CD14-positive monocyte (primary cell): ENCODE data around the gene UVRAG. TPM values are rescaled to one million over a fixed set of nuclear protein-coding genes. Genes with fewer than 3 reads are reported as not detected.

Experiments used
- DNase-seq, 3 donors: peaks; one replicate each; pipeline ENCODE4 v3.0.0-alpha.2; 2011 to 2022
- H2AFZ ChIP-seq: 2 replicates; pipeline ENCODE4 v1.6.0; 2012; ENCODE audit warnings: mild to moderate bottlenecking, low read depth, low read length, inconsistent platforms; ENCODE audit not compliant: insufficient read depth, poor library complexity, severe bottlenecking
- H3K27ac ChIP-seq, 2 donors: 1 replicate in 1 of 2; 2 replicates in 1 of 2; pipeline ENCODE4 v1.5.1; 2012 to 2013; ENCODE audit warnings: low read length in 2 of 2, control low read depth in 1 of 2, inconsistent platforms in 1 of 2, low read depth in 1 of 2, mild to moderate bottlenecking in 1 of 2
- H3K27me3 ChIP-seq, 2 donors: one replicate each; pipeline versions ENCODE4 v1.6.0 to v1.6.1; 2011 to 2013; ENCODE audit warnings: low read length in 2 of 2; ENCODE audit not compliant: control insufficient read depth in 2 of 2, insufficient read depth in 2 of 2
- H3K36me3 ChIP-seq, 2 donors: replicated peaks in 1 of 2; 1 replicate in 1 of 2; 2 replicates in 1 of 2; pipeline versions ENCODE4 v1.5.1 to v1.6.1; 2012 to 2013; ENCODE audit warnings: low read length in 2 of 2, control low read depth in 1 of 2, inconsistent platforms in 1 of 2, mild to moderate bottlenecking in 1 of 2; ENCODE audit not compliant: insufficient read depth in 2 of 2, control insufficient read depth in 1 of 2
- H3K4me1 ChIP-seq, 2 donors: 1 replicate in 1 of 2; 2 replicates in 1 of 2; pipeline versions ENCODE4 v1.5.1 to v1.6.1; 2012 to 2013; ENCODE audit warnings: low read length in 2 of 2, control low read depth in 1 of 2, inconsistent platforms in 1 of 2, mild to moderate bottlenecking in 1 of 2, moderate library complexity in 1 of 2; ENCODE audit not compliant: insufficient read depth in 2 of 2, control insufficient read depth in 1 of 2
- H3K4me2 ChIP-seq: replicated peaks from 2 replicates; pipeline ENCODE3; 2012; ENCODE audit warnings: low read length, moderate library complexity, mild to moderate bottlenecking; ENCODE audit not compliant: poor library complexity, severe bottlenecking; ENCODE audit errors: extremely low read depth
- H3K4me3 ChIP-seq, 3 experiments: fragments of 200-600 bp in 1 of 3; sonication (generic) in 1 of 3; replicated peaks in 1 of 3; 1 replicate in 2 of 3; 2 replicates in 1 of 3; pipeline ENCODE4 v1.5.1; 2011 to 2013; ENCODE audit warnings: low read length in 3 of 3, mild to moderate bottlenecking in 3 of 3, control low read depth in 2 of 3, low read depth in 2 of 3, inconsistent platforms in 1 of 3, moderate library complexity in 1 of 3
- H3K79me2 ChIP-seq: 2 replicates; pipeline ENCODE4 v1.6.0; 2012; ENCODE audit warnings: mild to moderate bottlenecking, control low read depth, inconsistent platforms, low read length, moderate library complexity; ENCODE audit not compliant: insufficient read depth
- H3K9ac ChIP-seq: 2 replicates; pipeline ENCODE4 v1.6.0; 2017; ENCODE audit warnings: low read length, mild to moderate bottlenecking; ENCODE audit not compliant: insufficient read depth, poor library complexity, severe bottlenecking
- H3K9me3 ChIP-seq, 2 donors: replicated peaks in 1 of 2; 1 replicate in 1 of 2; 2 replicates in 1 of 2; pipeline versions ENCODE4 v1.5.1 to v1.6.1; 2012 to 2013; ENCODE audit warnings: low read length in 2 of 2, control low read depth in 1 of 2; ENCODE audit not compliant: control insufficient read depth in 1 of 2, insufficient read depth in 1 of 2
- H4K20me1 ChIP-seq: 2 replicates; pipeline ENCODE4 v1.6.0; 2012; ENCODE audit warnings: mild to moderate bottlenecking, low read length, control low read depth, moderate library complexity; ENCODE audit not compliant: insufficient read depth
- H3K27ac Mint-ChIP-seq, 7 donors: one replicate each; pipeline ENCODE4 v1.8.0; 2020; ENCODE audit warnings: mild to moderate bottlenecking in 7 of 7, mixed read lengths in 7 of 7, moderate library complexity in 6 of 7, inconsistent platforms in 2 of 7
- H3K27me3 Mint-ChIP-seq, 3 donors: one replicate each; pipeline ENCODE4 v1.8.0; 2021 to 2022; ENCODE audit warnings: low read depth in 3 of 3, mild to moderate bottlenecking in 3 of 3, mixed read lengths in 3 of 3, moderate library complexity in 3 of 3, inconsistent platforms in 1 of 3
- H3K36me3 Mint-ChIP-seq, 2 donors: one replicate each; pipeline ENCODE4 v1.8.0; 2020; ENCODE audit warnings: mixed read lengths in 2 of 2, inconsistent platforms in 1 of 2, mild to moderate bottlenecking in 1 of 2
- H3K4me1 Mint-ChIP-seq: one replicate; pipeline ENCODE4 v1.8.0; 2020; ENCODE audit warnings: mild to moderate bottlenecking, mixed read lengths
- H3K4me3 Mint-ChIP-seq, 2 donors: one replicate each; pipeline ENCODE4 v1.8.0; 2020; ENCODE audit warnings: mild to moderate bottlenecking in 2 of 2, mixed read lengths in 2 of 2, moderate library complexity in 1 of 2
- H3K9me3 Mint-ChIP-seq, 7 donors: one replicate each; pipeline ENCODE4 v1.8.0; 2020 to 2022; ENCODE audit warnings: mixed read lengths in 7 of 7, mild to moderate bottlenecking in 6 of 7, moderate library complexity in 6 of 7, inconsistent platforms in 2 of 7
- WGBS: methylation state at CpG from one replicate; pipeline ENCODE4 v1.1.5; 2013; ENCODE audit warnings: missing lambda C conversion rate; ENCODE audit not compliant: insufficient coverage; 5-methylcytosine and 5-hydroxymethylcytosine counted together
- intact Hi-C, 2 donors: fragments of 100-400 bp; cut with micrococcal nuclease; formaldehyde crosslinking; loops; one replicate each; pipeline versions ENCODE4 v1.15.0 to v1.15.1; 2023
- polyA plus RNA-seq, 3 donors: library from polyadenylated mRNA; depleted of rRNA in 1 of 3; unstranded in 2 of 3; stranded (reverse) in 1 of 3; fragments of 300-500 nt in 2 of 3; fragments of >200 nt in 1 of 3; fragmentation: Illumina TruSeq in 2 of 3; gene quantifications; 1 replicate in 2 of 3; 2 replicates in 1 of 3; pipeline ENCODE4 v1.2.3, GENCODE V29; 2012 to 2021
- TF ChIP-seq, protein P1 (sequence below): fragments of 200-600 bp; IDR thresholded peaks from one replicate; pipeline ENCODE4 v1.8.0; 2022; ENCODE audit warnings: antibody characterized with exemption, mild to moderate bottlenecking

Gene UVRAG
- polyA plus RNA-seq, 3 donors = 13.7 to 20.5 (median 20.0) TPM

DNA sequence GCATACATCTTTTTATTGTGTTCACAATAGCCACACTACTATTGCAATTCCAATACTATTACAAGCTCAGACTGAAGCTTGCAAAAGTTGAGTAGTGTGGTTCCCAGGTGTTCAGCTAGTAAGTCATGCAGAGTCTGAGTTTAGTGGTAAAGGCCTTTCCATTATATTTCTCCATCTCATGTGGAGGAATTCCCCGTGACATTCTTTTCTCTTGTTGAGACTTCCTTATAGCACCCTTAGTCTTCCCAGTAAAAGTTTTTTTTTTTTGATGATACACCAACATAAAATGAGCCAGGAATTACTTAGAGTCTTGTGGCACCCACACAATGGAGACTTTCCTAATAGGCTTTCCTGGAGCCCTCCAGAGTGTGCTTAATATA lies 110.8 kb downstream of the UVRAG start:
- Histone ChIP-seq H4K20me1 (peaks cover 49% of the 10 kb centered on the region), H3K79me2 (peaks cover 44% of the 10 kb centered on the region), H3K27me3 (no peaks in the 10 kb centered on the region), H3K4me2 (no peak overlapping the region), H3K9me3 (no peaks in the 10 kb centered on the region), H3K36me3 (peaks cover 0 to 20% of the 10 kb centered on the region in 2 donors), H2AFZ (no peak overlapping the region), H3K9ac (no peak overlapping the region), H3K27ac (no peak overlapping the region), H3K4me1 (no peaks in the 10 kb centered on the region), H3K4me3 (no peak overlapping the region)
- peaks cover 0 to 1% (median 0%) of the 10 kb centered on the region in 3 donors for H3K27me3 Mint-ChIP-seq
- TF ChIP-seq, protein P1, sequence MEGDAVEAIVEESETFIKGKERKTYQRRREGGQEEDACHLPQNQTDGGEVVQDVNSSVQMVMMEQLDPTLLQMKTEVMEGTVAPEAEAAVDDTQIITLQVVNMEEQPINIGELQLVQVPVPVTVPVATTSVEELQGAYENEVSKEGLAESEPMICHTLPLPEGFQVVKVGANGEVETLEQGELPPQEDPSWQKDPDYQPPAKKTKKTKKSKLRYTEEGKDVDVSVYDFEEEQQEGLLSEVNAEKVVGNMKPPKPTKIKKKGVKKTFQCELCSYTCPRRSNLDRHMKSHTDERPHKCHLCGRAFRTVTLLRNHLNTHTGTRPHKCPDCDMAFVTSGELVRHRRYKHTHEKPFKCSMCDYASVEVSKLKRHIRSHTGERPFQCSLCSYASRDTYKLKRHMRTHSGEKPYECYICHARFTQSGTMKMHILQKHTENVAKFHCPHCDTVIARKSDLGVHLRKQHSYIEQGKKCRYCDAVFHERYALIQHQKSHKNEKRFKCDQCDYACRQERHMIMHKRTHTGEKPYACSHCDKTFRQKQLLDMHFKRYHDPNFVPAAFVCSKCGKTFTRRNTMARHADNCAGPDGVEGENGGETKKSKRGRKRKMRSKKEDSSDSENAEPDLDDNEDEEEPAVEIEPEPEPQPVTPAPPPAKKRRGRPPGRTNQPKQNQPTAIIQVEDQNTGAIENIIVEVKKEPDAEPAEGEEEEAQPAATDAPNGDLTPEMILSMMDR = no peak
- WGBS = no CpG with 5 or more reads among the region's 1 CpG
- H3K36me3 Mint-ChIP-seq = peaks cover 23 to 24% of the 10 kb centered on the region in 2 donors
- intact Hi-C loops = no loop called here
- H3K9me3 Mint-ChIP-seq = no peaks in the 10 kb centered on the region
- H3K4me3 Mint-ChIP-seq = no peak overlapping the region
- no peak for DNase-seq
- H3K4me1 Mint-ChIP-seq = peaks cover 1% of the 10 kb centered on the region
- H3K27ac Mint-ChIP-seq = no peak overlapping the region

DNA sequence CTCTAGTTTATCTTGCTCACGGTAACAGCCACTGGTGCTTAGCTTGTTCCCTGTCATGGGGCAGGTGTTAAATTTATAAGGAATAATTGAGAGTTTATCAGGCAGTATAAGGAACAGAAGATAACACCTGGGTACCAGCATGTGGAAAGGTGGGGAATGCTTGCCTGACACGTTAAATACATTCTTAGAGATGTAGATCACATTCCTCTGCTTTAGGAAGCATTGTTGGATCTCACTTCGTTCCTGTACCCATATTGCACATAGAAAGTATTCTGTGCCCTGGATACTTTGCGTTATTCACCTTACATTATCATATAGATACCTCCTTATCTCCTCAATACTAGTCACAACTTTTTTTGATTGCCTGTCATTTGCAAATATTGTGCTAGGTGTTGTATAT lies 114.7 kb downstream of the UVRAG start:
- Mint-ChIP-seq H3K4me1 (peaks cover 13% of the 10 kb centered on the region), H3K27me3 (peaks cover 0 to 4% (median 0%) of the 10 kb centered on the region in 3 donors), H3K9me3 (peaks cover 0 to 3% (median 0%) of the 10 kb centered on the region in 7 donors), H3K4me3 (no peak overlapping the region), H3K27ac (no peak overlapping the region), H3K36me3 (peaks cover 33 to 37% of the 10 kb centered on the region in 2 donors)
- 100% methylated on average over 1 of the region's 4 CpGs for WGBS
- H3K4me3 ChIP-seq = no peak overlapping the region
- peaks cover 30% of the 10 kb centered on the region for H3K79me2 ChIP-seq
- H3K27ac ChIP-seq = no peak overlapping the region
- TF ChIP-seq, protein P1 = no peak
- H3K27me3 ChIP-seq = no peaks in the 10 kb centered on the region
- H3K9me3 ChIP-seq = no peaks in the 10 kb centered on the region
- no peak overlapping the region for H3K9ac ChIP-seq
- H3K4me2 ChIP-seq = no peak overlapping the region
- H3K4me1 ChIP-seq = peaks cover 3 to 10% of the 10 kb centered on the region in 2 donors
- DNase-seq = no peak
- peaks cover 66% of the 10 kb centered on the region for H4K20me1 ChIP-seq
- peaks cover 0 to 15% of the 10 kb centered on the region in 2 donors for H3K36me3 ChIP-seq
- intact Hi-C loops = no loop called here
- no peak overlapping the region for H2AFZ ChIP-seq
